Measurements from ENCODE around the gene GSC2. TPM values are rescaled to one million over a fixed set of nuclear protein-coding genes. Genes with fewer than 3 reads are reported as not detected.
A peak's percentile ranks its signal among the peaks of the same experiment; 100 is the strongest.

The GSC2 gene
- total RNA-seq, 5 donors from 2014 or later (not counting 1 experiment from before 2014, with no cell fraction given) = not detected

- POLR2A ChIA-PET = interaction anchor here in 1 of 2 donors (0.6 kb wide), 1 partner anchor 26 kb away, joined by 5 read pairs; no protein-coding TSS in a partner anchor
- 51% methylated on average over 5 of the region's 11 CpGs for WGBS (ENCODE audit: insufficient coverage)
Measured at GRCh38 chr22:19152942-19153883, 3.1 kb upstream of the GSC2 start.

GRCh38 chr22:19151329-19152191, 1.5 kb upstream of the GSC2 start:
- Mint-ChIP-seq H3K27me3 (peaks cover 25 to 65% of the 10 kb centered on the region in 2 donors), H3K36me3 (no peaks in the 10 kb centered on the region), H3K27ac (no peak overlapping the region), H3K9me3 (no peaks in the 10 kb centered on the region), H3K4me3 (peak overlapping the region; percentile 49 to 86 (median 69)), H3K4me1 (peaks cover 8 to 14% (median 12%) of the 10 kb centered on the region in 3 donors)
- Histone ChIP-seq H3K9me3 (no peaks in the 10 kb centered on the region), H3K27me3 (replicated peaks in 1 of 2; ENCODE audit: control insufficient read depth in 2 of 2, extremely low read depth in 1 of 2, insufficient read depth in 2 of 2, low read length in 1 of 2) (peaks cover 8 to 67% of the 10 kb centered on the region in 2 experiments), H3K27ac (ENCODE audit: low read length) (no peak overlapping the region), H3K4me1 (ENCODE audit: control insufficient read depth in 1 of 2, extremely low read depth in 1 of 2, insufficient read depth in 2 of 2, low read length in 2 of 2) (peaks cover 0 to 15% of the 10 kb centered on the region in 2 experiments), H3K4me3 (ENCODE audit: control insufficient read depth in 1 of 2, extremely low read depth in 1 of 2, low read length in 1 of 2) (no peak overlapping the region), H3K36me3 (ENCODE audit: control insufficient read depth in 2 of 2, extremely low read depth in 1 of 2, insufficient read depth in 1 of 2, low read length in 1 of 2) (no peaks in the 10 kb centered on the region)
- whole genome bisulfite sequencing (ENCODE audit: insufficient coverage) = 64% methylated on average over 5 of the region's 10 CpGs
- ATAC-seq (replicated peaks in 1 of 4) = no peak
- no peak for DNase-seq
- ChIA-PET POLR2A (no interaction called here), CTCF (no interaction called here)

More at GRCh38 chr22:19152942-19153883, 3.1 kb upstream of the GSC2 start:
- Mint-ChIP-seq H3K27me3 (peaks cover 25 to 52% of the 10 kb centered on the region in 2 donors), H3K27ac (no peak overlapping the region), H3K4me1 (peaks cover 8 to 14% (median 12%) of the 10 kb centered on the region in 3 donors), H3K36me3 (no peaks in the 10 kb centered on the region), H3K9me3 (no peaks in the 10 kb centered on the region), H3K4me3 (no peak overlapping the region)
- DNase-seq (no peak), ATAC-seq (replicated peaks in 1 of 4) (no peak)
- no peaks in the 10 kb centered on the region for H3K36me3 ChIP-seq (ENCODE audit: control insufficient read depth in 2 of 2, extremely low read depth in 1 of 2, insufficient read depth in 1 of 2, low read length in 1 of 2)
- no peak overlapping the region for H3K27ac ChIP-seq (ENCODE audit: low read length)
- H3K4me1 ChIP-seq (ENCODE audit: control insufficient read depth in 1 of 2, extremely low read depth in 1 of 2, insufficient read depth in 2 of 2, low read length in 2 of 2) = peaks cover 0 to 15% of the 10 kb centered on the region in 2 experiments
- H3K9me3 ChIP-seq = no peaks in the 10 kb centered on the region
- CTCF ChIA-PET = interaction anchor here in 1 of 2 donors (0.6 kb wide), 1 partner anchor 9 kb away, joined by 4 read pairs; the partner anchor contains the start of gene ESS2
- H3K27me3 ChIP-seq (replicated peaks in 1 of 2; ENCODE audit: control insufficient read depth in 2 of 2, extremely low read depth in 1 of 2, insufficient read depth in 2 of 2, low read length in 1 of 2) = peaks cover 8 to 61% of the 10 kb centered on the region in 2 experiments
- H3K4me3 ChIP-seq (ENCODE audit: control insufficient read depth in 1 of 2, extremely low read depth in 1 of 2, low read length in 1 of 2) = no peak overlapping the region

- no peak for ATAC-seq (replicated peaks in 1 of 4)
Measured at GRCh38 chr22:19150482-19151328, 613 bp upstream of the GSC2 start.

GRCh38 chr22:19149047-19149883, 827 bp downstream of the GSC2 start:
- no peaks in the 10 kb centered on the region for H3K36me3 ChIP-seq (ENCODE audit: control insufficient read depth in 2 of 2, extremely low read depth in 1 of 2, insufficient read depth in 1 of 2, low read length in 1 of 2)
- 5% methylated on average over 92 of the region's 92 CpGs for WGBS (ENCODE audit: insufficient coverage)
- CTCF ChIA-PET = interaction anchor here in 1 of 2 donors (0.6 kb wide), 1 partner anchor 745 kb away, joined by 4 read pairs; no protein-coding TSS in a partner anchor
- H3K27ac ChIP-seq (ENCODE audit: low read length) = no peak overlapping the region
- peak overlapping the region; percentile 34 to 56 (median 51) for H3K4me3 Mint-ChIP-seq
- POLR2A ChIA-PET = interaction anchor here in 1 of 2 donors (0.6 kb wide), 1 partner anchor 272 kb away, joined by 5 read pairs; no protein-coding TSS in a partner anchor
- H3K4me1 ChIP-seq (ENCODE audit: control insufficient read depth in 1 of 2, extremely low read depth in 1 of 2, insufficient read depth in 2 of 2, low read length in 2 of 2) = peaks cover 0 to 15% of the 10 kb centered on the region in 2 experiments
- peak in 32 of 35 experiments; percentile 7 to 59 (median 31) for DNase-seq
- peak; percentile 24 to 44 (median 34) for ATAC-seq (replicated peaks in 1 of 4)
- H3K27me3 ChIP-seq (replicated peaks in 1 of 2; ENCODE audit: control insufficient read depth in 2 of 2, extremely low read depth in 1 of 2, insufficient read depth in 2 of 2, low read length in 1 of 2) = peaks cover 8 to 54% of the 10 kb centered on the region in 2 experiments
- H3K4me1 Mint-ChIP-seq = peaks cover 14 to 20% (median 18%) of the 10 kb centered on the region in 3 donors
- no peaks in the 10 kb centered on the region for H3K36me3 Mint-ChIP-seq
- H3K9me3 ChIP-seq = no peaks in the 10 kb centered on the region
- peak overlapping the region; percentile 17 to 33 for H3K4me3 ChIP-seq (ENCODE audit: control insufficient read depth in 1 of 2, extremely low read depth in 1 of 2, low read length in 1 of 2)
- no peak overlapping the region for H3K27ac Mint-ChIP-seq
- no peaks in the 10 kb centered on the region for H3K9me3 Mint-ChIP-seq
- H3K27me3 Mint-ChIP-seq = peaks cover 25 to 52% of the 10 kb centered on the region in 2 donors

More at GRCh38 chr22:19150482-19151328, 613 bp upstream of the GSC2 start:
- no peak for DNase-seq
- Mint-ChIP-seq H3K27ac (no peak overlapping the region), H3K4me3 (peak overlapping the region; percentile 49 to 86 (median 69)), H3K4me1 (peaks cover 8 to 14% (median 12%) of the 10 kb centered on the region in 3 donors), H3K9me3 (no peaks in the 10 kb centered on the region), H3K36me3 (no peaks in the 10 kb centered on the region), H3K27me3 (peaks cover 25 to 60% of the 10 kb centered on the region in 2 donors)
- Histone ChIP-seq H3K4me3 (ENCODE audit: control insufficient read depth in 1 of 2, extremely low read depth in 1 of 2, low read length in 1 of 2) (no peak overlapping the region), H3K4me1 (ENCODE audit: control insufficient read depth in 1 of 2, extremely low read depth in 1 of 2, insufficient read depth in 2 of 2, low read length in 2 of 2) (peaks cover 0 to 15% of the 10 kb centered on the region in 2 experiments), H3K36me3 (ENCODE audit: control insufficient read depth in 2 of 2, extremely low read depth in 1 of 2, insufficient read depth in 1 of 2, low read length in 1 of 2) (no peaks in the 10 kb centered on the region), H3K27ac (ENCODE audit: low read length) (no peak overlapping the region), H3K27me3 (replicated peaks in 1 of 2; ENCODE audit: control insufficient read depth in 2 of 2, extremely low read depth in 1 of 2, insufficient read depth in 2 of 2, low read length in 1 of 2) (peaks cover 8 to 62% of the 10 kb centered on the region in 2 experiments), H3K9me3 (no peaks in the 10 kb centered on the region)
- ChIA-PET POLR2A (no interaction called here), CTCF (no interaction called here)
- WGBS (ENCODE audit: insufficient coverage) = 19% methylated on average over 61 of the region's 68 CpGs

- H3K9me3 Mint-ChIP-seq = no peaks in the 10 kb centered on the region
- H3K27me3 ChIP-seq (replicated peaks in 1 of 2; ENCODE audit: control insufficient read depth in 2 of 2, extremely low read depth in 1 of 2, insufficient read depth in 2 of 2, low read length in 1 of 2) = peaks cover 8 to 52% of the 10 kb centered on the region in 2 experiments
- ChIA-PET POLR2A (no interaction called here), CTCF (interaction anchor here in 1 of 2 donors (0.6 kb wide), 1 partner anchor 746 kb away, joined by 4 read pairs; no protein-coding TSS in a partner anchor)
- no peak overlapping the region for H3K4me3 ChIP-seq (ENCODE audit: control insufficient read depth in 1 of 2, extremely low read depth in 1 of 2, low read length in 1 of 2)
- no peak for ATAC-seq (replicated peaks in 1 of 4)
- H3K27ac Mint-ChIP-seq = no peak overlapping the region
- H3K27ac ChIP-seq (ENCODE audit: low read length) = no peak overlapping the region
- 43% methylated on average over 27 of the region's 33 CpGs for WGBS (ENCODE audit: insufficient coverage)
- peaks cover 3 to 22% of the 10 kb centered on the region in 2 experiments for H3K4me1 ChIP-seq (ENCODE audit: control insufficient read depth in 1 of 2, extremely low read depth in 1 of 2, insufficient read depth in 2 of 2, low read length in 2 of 2)
- peaks cover 21 to 24% (median 24%) of the 10 kb centered on the region in 3 donors for H3K4me1 Mint-ChIP-seq
- no peaks in the 10 kb centered on the region for H3K9me3 ChIP-seq
- peaks cover 21 to 48% of the 10 kb centered on the region in 2 donors for H3K27me3 Mint-ChIP-seq
- H3K36me3 ChIP-seq (ENCODE audit: control insufficient read depth in 2 of 2, extremely low read depth in 1 of 2, insufficient read depth in 1 of 2, low read length in 1 of 2) = no peaks in the 10 kb centered on the region
- no peaks in the 10 kb centered on the region for H3K36me3 Mint-ChIP-seq
- H3K4me3 Mint-ChIP-seq = peak overlapping the region in 2 of 3 donors; percentile 17 to 51
- no peak for DNase-seq
Measured at GRCh38 chr22:19148417-19149046, 1.6 kb downstream of the GSC2 start.
